HCT116 (cell line): ENCODE measurements around the gene CALHM3. TPM values are rescaled to one million over a fixed set of nuclear protein-coding genes. Genes with fewer than 3 reads are reported as not detected.

Experiments used
- ATAC-seq: fragments of 200-7000 bp; cut with Tn5 transposase; 2 replicates; pipeline ENCODE4 v1.9.1; 2020; ENCODE audit warnings: mild to moderate bottlenecking, moderate library complexity
- BruUV-seq: library from RNA; stranded (reverse); fragments of 400-500 nt; replicated peaks from 2 replicates; lab custom pipeline; 2021; lab: Mats Ljungman, UMichigan
- CTCF ChIA-PET: fragments of 300-600 bp; sonication (Branson Sonifier 250); formaldehyde crosslinking; loops from one replicate; lab custom pipeline; 2021; ENCODE audit warnings: antibody characterized with exemption; lab: Charles Lee
- POLR2A ChIA-PET: fragments of 300-600, 350-600 bp; sonication (Branson Sonifier 250); formaldehyde crosslinking; loops from one replicate; lab custom pipeline; 2021; ENCODE audit warnings: antibody characterized with exemption; lab: Charles Lee
- RAD21 ChIA-PET, 2 experiments: fragments of 300-600 bp; sonication (Branson Sonifier 250); formaldehyde crosslinking; loops; one replicate each; lab custom pipeline; 2023; ENCODE audit warnings: low total read pairs in 2 of 2; ENCODE audit not compliant: uncharacterized antibody in 2 of 2, unreplicated experiment in 2 of 2, low non-redundant PET in 1 of 2; lab: Charles Lee
- DNase-seq: peaks from one replicate; pipeline ENCODE4 v3.0.0-alpha.2; 2010; ENCODE audit warnings: low read depth, low spot score
- H2AFZ ChIP-seq: fragments of 200-600 bp; shearing (Covaris generic), sonication (generic); 2 replicates; pipeline ENCODE4 v1.6.1; 2017; ENCODE audit warnings: low read depth, mixed run types, mixed read lengths, antibody characterized with exemption, low read length; ENCODE audit not compliant: poor library complexity, severe bottlenecking
- H3K27ac ChIP-seq: 2 replicates; pipeline ENCODE4 v1.5.1; 2012; ENCODE audit warnings: low read depth, low read length
- H3K27me3 ChIP-seq: fragments of 200-600 bp; sonication (generic); 2 replicates; pipeline ENCODE4 v1.6.1; 2016; ENCODE audit warnings: mixed run types, low read length, mixed read lengths; ENCODE audit not compliant: insufficient read depth
- H3K36me3 ChIP-seq, 2 experiments: fragments of 200-500 bp in 1 of 2; fragments of 200-600 bp in 1 of 2; sonication (Bioruptor generic) in 1 of 2; sonication (generic) in 1 of 2; 2 replicates each; pipeline versions ENCODE4 v1.5.1 to v1.6.1; 2014 to 2016; ENCODE audit warnings: low read length in 2 of 2, inconsistent platforms in 1 of 2, mixed read lengths in 1 of 2, mixed run types in 1 of 2; ENCODE audit not compliant: insufficient read depth in 2 of 2, control insufficient read depth in 1 of 2
- H3K4me1 ChIP-seq, 2 experiments: fragments of 200-600 bp in 1 of 2; sonication (generic) in 1 of 2; 2 replicates each; pipeline versions ENCODE4 v1.5.1 to v1.6.1; 2012 to 2017; ENCODE audit warnings: low read length in 2 of 2, inconsistent platforms in 1 of 2, mild to moderate bottlenecking in 1 of 2, mixed read lengths in 1 of 2, mixed run types in 1 of 2, moderate library complexity in 1 of 2; ENCODE audit not compliant: insufficient read depth in 2 of 2, control insufficient read depth in 1 of 2
- H3K4me2 ChIP-seq: fragments of 200-600 bp; sonication (generic); 2 replicates; pipeline ENCODE4 v1.6.1; 2017; ENCODE audit warnings: mixed run types, low read length, mixed read lengths
- H3K4me3 ChIP-seq, 2 experiments: fragments of 200-600 bp in 1 of 2; sonication (generic) in 1 of 2; replicated peaks in 1 of 2; 2 replicates each; pipeline ENCODE4 v1.5.1; 2011 to 2016; ENCODE audit warnings: low read length in 2 of 2, control low read depth in 1 of 2, low read depth in 1 of 2, mild to moderate bottlenecking in 1 of 2, mixed read lengths in 1 of 2, mixed run types in 1 of 2
- H3K79me2 ChIP-seq: fragments of 200-600 bp; sonication (generic); 2 replicates; pipeline ENCODE4 v1.6.1; 2017; ENCODE audit warnings: mild to moderate bottlenecking, mixed run types, low read length, moderate library complexity, mixed read lengths; ENCODE audit not compliant: insufficient read depth
- H3K9ac ChIP-seq: fragments of 200-600 bp; sonication (generic); 2 replicates; pipeline ENCODE4 v1.6.1; 2016; ENCODE audit warnings: low read length, mixed read lengths
- H3K9me2 ChIP-seq: fragments of 200-600 bp; sonication (generic), shearing (Covaris generic); 2 replicates; pipeline ENCODE4 v1.6.1; 2017; ENCODE audit warnings: mixed run types, mild to moderate bottlenecking, moderate library complexity; ENCODE audit not compliant: insufficient read depth
- H3K9me3 ChIP-seq, 2 experiments: fragments of 200-500 bp in 1 of 2; fragments of 200-600 bp in 1 of 2; sonication (Bioruptor generic) in 1 of 2; sonication (generic) in 1 of 2; 2 replicates each; pipeline ENCODE4 v1.6.1; 2014 to 2017; ENCODE audit warnings: low read length in 2 of 2, mixed read lengths in 2 of 2, inconsistent platforms in 1 of 2, low read depth in 1 of 2, mild to moderate bottlenecking in 1 of 2, mixed run types in 1 of 2, moderate library complexity in 1 of 2; ENCODE audit not compliant: control insufficient read depth in 1 of 2, insufficient read depth in 1 of 2
- H4K20me1 ChIP-seq: fragments of 200-600 bp; sonication (generic), shearing (Covaris generic); 2 replicates; pipeline ENCODE4 v1.6.1; 2017; ENCODE audit warnings: mixed run types, mild to moderate bottlenecking, moderate library complexity; ENCODE audit not compliant: insufficient read depth
- CBX3 ChIP-seq: IDR thresholded peaks from 2 replicates; pipeline ENCODE4 v1.6.1; 2012; ENCODE audit warnings: low read depth
- CTCF ChIP-seq, 3 experiments: fragments of 200-600 bp in 1 of 3; sonication (generic) in 1 of 3; IDR thresholded peaks in 2 of 3; conservative IDR thresholded peaks in 1 of 3; 2 replicates each; pipeline ENCODE4 v1.5.1; 2012 to 2017; ENCODE audit warnings: low read depth in 2 of 3, low read length in 2 of 3, antibody characterized with exemption in 1 of 3, borderline replicate concordance in 1 of 3, control low read depth in 1 of 3, mild to moderate bottlenecking in 1 of 3, mixed read lengths in 1 of 3, mixed run types in 1 of 3, moderate library complexity in 1 of 3; ENCODE audit not compliant: insufficient read depth in 1 of 3
- ELF1 ChIP-seq: IDR thresholded peaks from 2 replicates; pipeline ENCODE4 v1.6.1; 2012; ENCODE audit warnings: low read depth, borderline replicate concordance
- EZH2 ChIP-seq: fragments of 200-600 bp; sonication (generic); IDR thresholded peaks from 2 replicates; pipeline ENCODE4 v1.6.1; 2017; ENCODE audit warnings: antibody characterized with exemption, mixed run types
- FOSL1 ChIP-seq: IDR thresholded peaks from 2 replicates; pipeline ENCODE4 v1.6.1; 2012; ENCODE audit warnings: low read depth
- JUND ChIP-seq: IDR thresholded peaks from 2 replicates; pipeline ENCODE4 v1.6.1; 2012
- RAD21 ChIP-seq: IDR thresholded peaks from 2 replicates; pipeline ENCODE4 v1.6.1; 2012; ENCODE audit warnings: low read depth, mild to moderate bottlenecking
- SIN3A ChIP-seq: IDR thresholded peaks from 2 replicates; pipeline ENCODE4 v1.6.1; 2012; ENCODE audit warnings: low read depth
- SP1 ChIP-seq: IDR thresholded peaks from 2 replicates; pipeline ENCODE4 v1.6.1; 2012; ENCODE audit warnings: low read depth
- TCF7L2 ChIP-seq: IDR thresholded peaks from 2 replicates; pipeline ENCODE4 v1.7.0; 2011; ENCODE audit warnings: borderline replicate concordance, inconsistent platforms; ENCODE audit not compliant: insufficient read depth, insufficient read length; ENCODE audit errors: extremely low read depth
- ZFX ChIP-seq: fragments of 450-650 bp; IDR thresholded peaks from 2 replicates; pipeline ENCODE4 v1.6.1; 2017
- ZNF274 ChIP-seq: fragments of 200-500 bp; sonication (Bioruptor generic); IDR thresholded peaks from 2 replicates; pipeline ENCODE4 v1.6.1; 2014; ENCODE audit warnings: mild to moderate bottlenecking, low read depth, low read length, inconsistent platforms
- intact Hi-C: fragments of 100-400 bp; cut with micrococcal nuclease; formaldehyde crosslinking; loops from 2 replicates; pipeline ENCODE4 v1.10.0; 2022
- total RNA-seq: library from RNA; stranded (reverse); gene quantifications from one replicate; pipeline ENCODE4 v1.2.1, GENCODE V29; 2021; ENCODE audit not compliant: unreplicated experiment

CALHM3 gene
- total RNA-seq, 1 experiment from 2014 or later = 0.49 TPM

GRCh38 chr10:103466734-103467133 lies 12.3 kb downstream of the CALHM3 start:
- no peak for ATAC-seq
- Histone ChIP-seq H3K79me2 (no peaks in the 10 kb centered on the region), H3K4me2 (no peak overlapping the region), H4K20me1 (no peaks in the 10 kb centered on the region), H3K4me3 (no peak overlapping the region), H3K27me3 (no peaks in the 10 kb centered on the region), H3K9ac (no peak overlapping the region), H2AFZ (no peak overlapping the region), H3K9me2 (no peaks in the 10 kb centered on the region), H3K4me1 (peaks cover 5 to 10% of the 10 kb centered on the region in 2 experiments; a peak in 3 of 4 replicates), H3K36me3 (no peaks in the 10 kb centered on the region), H3K9me3 (no peaks in the 10 kb centered on the region)
- POLR2A ChIA-PET = no interaction called here
- DNase-seq = no peak
- RAD21 ChIA-PET = no interaction called here
- intact Hi-C loops = no loop called here
- CTCF ChIA-PET = interaction anchor here (0.9 kb wide), 1 partner anchor 10 kb away, joined by 3 read pairs; no protein-coding TSS in a partner anchor
- TF ChIP-seq FOSL1 (no peak), ZFX (no peak), SP1 (no peak), SIN3A (no peak), JUND (no peak)
- TF ChIP-seq, all 23 proteins: peak for 0
- no TSS peak for BruUV-seq
- no peak overlapping the region for H3K27ac ChIP-seq

GRCh38 chr10:103465411-103466179 lies 13.4 kb downstream of the CALHM3 start:
- H3K36me3 ChIP-seq = no peaks in the 10 kb centered on the region
- H3K79me2 ChIP-seq = no peaks in the 10 kb centered on the region
- H3K9me2 ChIP-seq = no peaks in the 10 kb centered on the region
- ChIA-PET POLR2A (no interaction called here), RAD21 (interaction anchor here in 1 of 2 experiments (0.6 kb wide), 1 partner anchor 16 kb away, joined by 3 read pairs; no protein-coding TSS in a partner anchor), CTCF (interaction anchor here (1.4 kb wide), 1 partner anchor 11 kb away, joined by 5 read pairs; no protein-coding TSS in a partner anchor)
- no peaks in the 10 kb centered on the region for H3K4me1 ChIP-seq
- H3K4me2 ChIP-seq = no peak overlapping the region
- no peaks in the 10 kb centered on the region for H3K9me3 ChIP-seq
- no peak overlapping the region for H3K9ac ChIP-seq
- no peaks in the 10 kb centered on the region for H3K27me3 ChIP-seq
- intact Hi-C loops = no loop called here
- TF ChIP-seq FOSL1 (no peak), TCF7L2 (no peak), CTCF (IDR thresholded peaks at IDR 0.05 in 2 of 3, conservative IDR thresholded peaks at IDR 0.05 in 1 of 3; ENCODE audit: borderline replicate concordance in 1 of 3, insufficient read depth in 1 of 3, low read depth in 2 of 3, low read length in 2 of 3) (no peak), ELF1 (no peak), EZH2 (no peak), RAD21 (no peak), ZNF274 (no peak), JUND (no peak), SIN3A (no peak), CBX3 (no peak)
- H3K4me3 ChIP-seq = no peak overlapping the region
- H4K20me1 ChIP-seq = no peaks in the 10 kb centered on the region
- BruUV-seq = no TSS peak
- DNase-seq (no peak), ATAC-seq (no peak)
- H3K27ac ChIP-seq = no peak overlapping the region
- H2AFZ ChIP-seq = no peak overlapping the region
